GM12801 (cell line): ENCODE results near the gene PER2.

ENCODE experiments used
- CTCF ChIP-seq: IDR thresholded peaks from one replicate; pipeline ENCODE4 v1.5.1; 2011; ENCODE audit warnings: control low read depth; ENCODE audit not compliant: insufficient read length; ENCODE audit errors: extremely low read depth

Gene PER2

GRCh38 chr2:238286987-238287736, 1.2 kb downstream of the PER2 start:
- TF ChIP-seq CTCF, result no peak

GRCh38 chr2:238286551-238286950, 1.9 kb downstream of the PER2 start:
- TF ChIP-seq CTCF, result no peak

GRCh38 chr2:238286095-238286494, 2.3 kb downstream of the PER2 start:
- no peak for TF ChIP-seq CTCF

GRCh38 chr2:238285653-238286082, 2.7 kb downstream of the PER2 start:
- no peak for TF ChIP-seq CTCF

GRCh38 chr2:238284802-238285515, 3.5 kb downstream of the PER2 start:
- no peak for TF ChIP-seq CTCF

- TF ChIP-seq CTCF, result no peak
These were observed 5.3 kb downstream of the PER2 start for GRCh38 chr2:238282861-238283738.
